NK-92 (cell line): Measurements from ENCODE around the gene UBE4B.
"Not testable (repeated sequence)": the region's sequence is repeated elsewhere in the genome, so short reads cannot be mapped to it uniquely, and the experiment has no call there.

ENCODE experiments used
- DNase-seq: peaks from one replicate; lab custom pipeline; 2025; ENCODE audit not compliant: unreplicated experiment; lab: John Stamatoyannopoulos, UW

Gene UBE4B

DNA sequence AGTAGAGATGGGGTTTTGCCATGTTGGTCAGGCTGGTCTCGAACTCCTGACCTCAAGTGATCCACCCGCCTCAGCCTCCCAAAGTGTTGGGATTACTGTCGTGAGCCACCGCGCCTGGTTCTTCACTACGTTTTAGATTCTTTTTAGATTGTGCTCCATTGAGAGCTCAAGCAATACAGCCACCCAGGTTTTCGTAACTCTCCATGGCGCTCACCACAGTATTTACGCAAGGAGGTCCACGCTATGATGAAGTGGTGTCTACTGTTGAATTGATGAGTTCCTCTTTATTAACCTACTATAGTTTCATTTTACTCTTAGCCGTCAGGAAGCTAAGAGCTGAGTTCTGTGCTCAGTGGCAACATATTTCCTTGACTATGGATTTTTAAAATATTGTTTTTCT, 175.8 kb downstream of the UBE4B start:
- DNase-seq = no peak

- DNase-seq = no peak
Observed at GRCh38 chr1:10209590-10209904, 176.8 kb downstream of the UBE4B start.

DNA sequence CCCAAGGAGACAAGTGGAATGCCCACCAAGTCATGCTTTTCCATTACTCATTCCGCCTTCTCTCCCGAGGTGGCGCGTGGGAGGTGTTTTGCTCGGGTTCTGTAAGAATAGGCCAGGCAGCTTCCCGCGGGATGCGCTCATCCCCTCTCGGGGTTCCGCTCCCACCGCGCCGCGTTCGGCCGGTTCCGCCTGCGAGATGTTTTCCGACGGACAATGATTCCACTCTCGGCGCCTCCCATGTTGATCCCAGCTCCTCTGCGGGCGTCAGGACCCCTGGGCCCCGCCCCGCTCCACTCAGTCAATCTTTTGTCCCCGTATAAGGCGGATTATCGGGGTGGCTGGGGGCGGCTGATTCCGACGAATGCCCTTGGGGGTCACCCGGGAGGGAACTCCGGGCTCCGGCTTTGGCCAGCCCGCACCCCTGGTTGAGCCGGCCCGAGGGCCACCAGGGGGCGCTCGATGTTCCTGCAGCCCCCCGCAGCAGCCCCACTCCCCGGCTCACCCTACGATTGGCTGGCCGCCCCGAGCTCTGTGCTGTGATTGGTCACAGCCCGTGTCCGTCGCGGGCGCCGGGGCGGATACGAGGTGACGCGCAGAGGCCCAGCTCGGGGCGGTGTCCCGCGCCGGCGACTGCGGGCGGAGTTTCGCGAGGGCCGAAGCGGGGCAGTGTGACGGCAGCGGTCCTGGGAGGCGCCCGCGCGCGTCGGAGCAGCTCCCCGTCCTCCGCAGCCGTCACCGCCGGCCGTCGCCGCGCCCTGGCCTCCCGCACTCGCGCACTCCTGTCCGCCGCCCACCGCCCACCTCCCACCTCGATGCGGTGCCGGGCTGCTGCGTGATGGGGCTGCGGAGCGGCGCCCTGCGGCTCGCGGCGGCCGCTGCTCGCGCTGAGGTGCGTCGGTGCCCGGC, 177.4 kb downstream of the UBE4B start, which contains the start of gene KIF1B:
TSS of gene KIF1B (plus strand) at position 666 of the 906 bp plus-strand sequence. CDS start 21,759 bp downstream, outside the sequence.
- DNase-seq = peak; percentile 69

DNA sequence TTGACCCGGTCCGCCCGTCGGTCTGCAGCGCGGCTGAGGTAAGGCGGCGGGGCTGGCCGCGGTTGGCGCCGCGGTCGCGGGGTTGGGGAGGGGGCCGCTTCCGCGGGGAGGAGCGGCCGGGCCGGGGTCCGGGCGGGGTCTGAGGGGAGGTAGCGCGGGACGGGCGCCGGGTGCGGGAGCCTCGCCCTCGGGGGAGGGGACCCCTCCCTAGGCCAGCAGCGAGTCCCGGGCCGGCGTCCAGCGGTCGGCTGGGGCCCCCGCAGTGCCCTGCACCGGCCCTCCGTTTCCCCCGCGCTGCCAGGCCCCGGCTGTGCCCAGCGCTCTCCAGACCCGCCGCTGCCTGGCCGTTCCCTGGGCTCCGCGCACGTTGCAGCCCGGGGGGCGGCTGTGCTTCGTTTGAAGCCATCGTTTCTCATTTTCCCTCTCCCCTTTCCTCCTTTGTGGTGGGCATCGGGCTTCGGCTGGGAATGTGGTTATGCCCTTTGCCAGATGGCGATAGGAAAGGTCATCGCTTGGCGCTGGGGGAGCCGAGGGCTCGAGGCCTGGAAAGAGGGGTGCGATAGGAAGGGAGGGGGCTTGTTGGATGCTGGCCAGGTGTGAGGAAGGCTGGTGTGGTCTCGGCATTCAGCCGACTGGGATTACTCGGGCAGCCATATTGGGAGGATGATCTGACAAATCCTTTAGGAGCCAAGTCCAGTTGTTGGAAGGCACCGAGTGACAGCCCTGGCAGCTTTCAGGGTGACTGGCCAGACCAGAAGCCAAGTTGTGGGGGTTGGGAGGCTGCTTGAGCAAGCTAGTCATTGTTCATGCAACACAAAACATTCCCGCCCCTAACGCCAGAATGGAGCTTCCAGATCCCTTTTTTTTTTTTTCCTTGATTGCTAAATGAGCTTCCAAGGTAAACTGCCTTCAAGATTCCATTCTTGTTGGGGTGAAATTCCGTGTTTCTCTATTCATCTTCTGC, 178.4 kb downstream of the UBE4B start:
- no peak for DNase-seq

GRCh38 chr1:10211805-10212410, 179.2 kb downstream of the UBE4B start:
- DNase-seq = no peak

- DNase-seq = no peak
Observed at GRCh38 chr1:10212476-10212875, 179.7 kb downstream of the UBE4B start.

- no peak for DNase-seq
Observed at GRCh38 chr1:10213186-10213705, 180.5 kb downstream of the UBE4B start.

DNA sequence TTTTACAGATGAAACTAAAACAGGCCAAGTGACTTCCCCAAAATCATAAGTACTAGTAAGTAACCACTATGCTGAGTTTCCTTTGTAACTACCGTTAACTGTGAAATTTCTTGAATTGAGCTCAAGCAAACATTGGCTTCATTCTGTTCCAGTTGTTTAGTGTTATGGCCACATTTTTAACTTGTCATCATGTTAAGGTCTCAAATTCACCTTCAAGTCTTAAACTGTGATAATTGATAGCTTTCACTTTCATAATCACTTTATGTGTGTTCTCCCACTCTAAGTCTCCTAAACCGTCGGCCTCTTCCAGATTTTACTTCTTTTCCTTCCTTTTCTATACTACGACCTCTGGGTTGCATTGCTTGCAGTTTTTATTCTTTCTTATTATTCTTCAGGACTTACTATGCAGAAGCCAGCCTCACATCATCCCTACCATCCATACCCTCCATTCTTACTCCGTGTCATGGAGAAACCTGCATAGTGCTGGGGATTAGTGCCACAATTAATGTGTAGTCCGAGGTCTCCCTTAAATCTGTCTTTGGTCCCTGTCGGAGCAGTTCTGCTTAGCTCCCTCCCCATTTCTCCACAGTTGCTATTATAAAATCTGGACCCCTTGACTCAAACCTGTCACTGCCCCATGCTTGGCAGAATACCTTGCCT, 183.5 kb downstream of the UBE4B start:
- no peak for DNase-seq

DNA sequence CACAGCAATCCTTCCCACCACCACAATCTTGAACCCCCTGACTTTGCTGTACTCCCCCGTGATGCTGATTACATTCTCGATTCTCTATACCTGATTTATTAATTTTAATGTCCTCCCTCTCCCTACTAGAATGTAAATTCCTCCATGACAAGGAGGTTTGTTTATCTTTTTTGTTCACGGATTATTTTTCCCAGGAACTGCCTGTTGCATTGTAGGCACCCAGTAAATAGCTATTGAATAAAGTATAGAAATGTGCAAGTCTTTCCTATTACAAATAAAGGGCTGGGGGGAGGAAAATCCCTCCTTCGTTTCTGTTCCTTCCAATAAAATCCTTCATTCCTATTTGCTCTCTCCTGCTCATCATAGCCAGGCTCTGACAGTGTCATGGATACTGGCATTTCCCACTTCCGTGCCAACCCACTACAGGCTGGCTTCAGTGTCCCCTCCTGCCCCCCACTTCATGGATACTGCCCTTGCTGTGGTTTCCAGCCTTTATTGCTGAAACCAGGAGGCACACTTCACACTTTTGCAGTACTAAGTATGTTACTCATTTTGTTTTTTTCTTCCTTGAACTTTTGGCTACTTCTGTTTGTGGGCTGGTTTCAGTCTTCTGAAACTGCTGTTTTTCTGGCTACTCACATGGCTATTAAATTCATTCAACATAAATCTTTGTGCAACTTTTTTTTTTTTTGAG, 185.1 kb downstream of the UBE4B start:
- no peak for DNase-seq

DNA sequence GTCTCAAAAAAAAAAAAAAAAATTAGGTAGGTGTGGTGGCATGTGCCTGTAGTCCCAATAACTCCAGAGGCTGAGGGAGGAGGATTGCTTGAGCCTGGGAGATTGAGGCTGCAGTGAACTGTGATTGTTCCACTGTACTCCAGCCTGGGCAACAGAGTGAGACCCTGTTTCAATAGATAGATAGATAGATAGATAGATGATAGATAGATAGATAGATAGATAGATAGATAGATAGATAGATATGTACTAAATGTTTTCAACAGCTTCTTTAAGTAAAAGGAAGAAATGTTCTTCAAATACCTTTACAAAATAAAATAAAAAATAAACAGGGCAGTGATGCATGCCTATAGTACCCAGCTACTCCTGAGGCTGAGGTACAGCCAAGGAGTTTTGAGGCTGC, 187.4 kb downstream of the UBE4B start:
- DNase-seq = no peak

DNA sequence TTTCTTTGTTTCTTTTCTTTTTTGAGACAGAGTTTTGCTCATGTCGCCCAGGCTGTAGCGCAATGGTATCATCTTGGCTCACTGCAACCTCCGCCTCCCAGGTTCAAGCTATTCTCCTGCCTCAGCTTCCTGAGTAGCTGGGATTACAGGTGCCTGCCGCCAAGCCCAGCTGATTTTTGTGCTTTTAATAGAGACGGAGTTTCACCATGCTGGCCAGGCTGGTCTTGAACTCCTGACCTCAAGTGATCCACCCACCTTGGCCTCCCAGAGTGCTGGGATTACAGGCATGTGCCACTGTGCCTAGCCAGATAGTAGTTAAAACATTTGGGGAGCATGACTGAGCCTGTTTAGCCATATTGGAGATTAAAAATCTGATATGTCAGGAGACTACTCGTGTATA, 187.9 kb downstream of the UBE4B start:
- not testable (repeated sequence) for DNase-seq

GRCh38 chr1:10225573-10225972, 192.8 kb downstream of the UBE4B start:
- DNase-seq = no peak

- DNase-seq = no peak
Observed at GRCh38 chr1:10228528-10228927, 195.8 kb downstream of the UBE4B start.

DNA sequence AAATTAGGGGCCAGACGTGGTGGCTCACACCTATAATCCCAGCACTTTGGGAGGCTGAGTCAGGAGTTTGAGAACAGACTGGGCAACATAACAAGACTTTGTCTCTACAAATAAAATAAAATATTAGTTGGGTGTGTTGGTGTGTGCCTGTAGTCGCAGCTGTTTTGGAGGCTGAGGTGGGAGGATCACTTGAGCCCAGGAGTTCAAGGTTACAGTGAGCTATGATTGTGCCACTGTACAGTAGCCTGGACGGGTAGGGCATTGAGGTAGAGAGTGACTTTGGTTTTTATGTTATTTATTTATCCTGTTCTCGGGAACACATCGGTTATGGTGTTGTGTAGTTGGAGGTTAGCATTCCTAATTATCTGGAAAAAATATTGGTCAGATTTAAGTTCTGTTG, 197.1 kb downstream of the UBE4B start:
- DNase-seq = no peak
